Endothelial cell (in vitro differentiated cells): ENCODE data around the gene PLA2G2D. TPM values are rescaled to one million over a fixed set of nuclear protein-coding genes. Genes with fewer than 3 reads are reported as not detected.

ENCODE experiments used
- DNase-seq: peaks from one replicate; pipeline ENCODE4 v3.0.0; 2021; ENCODE audit warnings: low spot score
- H3K27ac Mint-ChIP-seq: one replicate; pipeline ENCODE4 v1.8.0; 2021; ENCODE audit warnings: mixed read lengths, inconsistent platforms; ENCODE audit not compliant: unreplicated experiment
- H3K27me3 Mint-ChIP-seq: one replicate; pipeline ENCODE4 v1.8.0; 2021; ENCODE audit warnings: mild to moderate bottlenecking, moderate library complexity, mixed read lengths, inconsistent platforms; ENCODE audit not compliant: unreplicated experiment
- H3K36me3 Mint-ChIP-seq: one replicate; pipeline ENCODE4 v1.8.0; 2021; ENCODE audit warnings: mild to moderate bottlenecking, low read depth, mixed read lengths, inconsistent platforms; ENCODE audit not compliant: unreplicated experiment
- H3K4me1 Mint-ChIP-seq: one replicate; pipeline ENCODE4 v1.8.0; 2021; ENCODE audit warnings: mild to moderate bottlenecking, mixed read lengths, inconsistent platforms; ENCODE audit not compliant: unreplicated experiment
- H3K4me3 Mint-ChIP-seq: one replicate; pipeline ENCODE4 v1.8.0; 2021; ENCODE audit warnings: mild to moderate bottlenecking, mixed read lengths, inconsistent platforms; ENCODE audit not compliant: unreplicated experiment
- H3K9me3 Mint-ChIP-seq: one replicate; pipeline ENCODE4 v1.8.0; 2021; ENCODE audit warnings: mixed read lengths, inconsistent platforms; ENCODE audit not compliant: unreplicated experiment
- total RNA-seq: library from RNA; stranded (reverse); fragmentation: NEBNext Ultra II Directional; extraction: Animal tissue kit (Norgen Biotek cat#: 25700); gene quantifications from one replicate; pipeline ENCODE4 v1.2.1, GENCODE V29; 2021; ENCODE audit not compliant: unreplicated experiment
- TF ChIP-seq, protein P1 (sequence below): fragments of 200-600 bp; sonication (generic); IDR thresholded peaks from one replicate; pipeline ENCODE4 v1.5.0; 2021; ENCODE audit warnings: antibody characterized with exemption; ENCODE audit not compliant: unreplicated experiment

PLA2G2D gene
- total RNA-seq, 1 donor from 2014 or later: not detected

DNA sequence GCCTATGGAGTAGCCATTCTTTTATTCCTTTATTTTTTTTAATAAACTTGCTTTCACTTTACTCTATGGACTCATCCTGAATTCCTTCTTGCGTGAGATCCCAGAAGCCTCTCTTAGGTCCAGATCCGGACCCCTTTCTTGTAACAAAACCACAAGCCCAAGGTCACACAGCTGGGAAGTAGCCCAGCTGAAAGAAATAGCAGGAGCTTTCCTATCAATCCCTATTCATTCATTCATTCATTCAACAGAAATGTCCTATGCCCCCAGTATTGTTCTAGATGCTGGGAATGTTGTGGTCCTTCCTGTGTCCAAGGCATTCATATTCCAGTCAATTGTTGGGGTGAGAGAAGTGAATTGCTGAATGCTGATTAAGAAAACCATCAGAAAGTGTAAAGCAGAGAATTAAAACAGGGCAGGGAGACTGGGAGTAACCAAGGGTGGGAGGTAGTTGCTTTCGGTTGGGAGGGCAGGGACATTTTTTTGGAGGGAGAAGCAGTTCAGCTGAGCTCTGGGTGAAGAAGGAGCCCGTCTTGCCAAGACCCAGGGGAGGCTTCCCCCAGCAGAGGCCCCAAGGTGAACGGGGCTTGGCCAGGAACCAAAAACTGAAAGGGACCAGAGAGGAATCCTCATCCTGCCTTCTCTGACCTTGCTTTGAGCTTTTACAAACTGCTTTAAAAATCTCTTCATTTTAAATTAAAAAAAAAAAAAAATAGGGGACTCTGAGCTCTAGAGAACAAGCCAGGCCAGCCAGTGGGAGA is 10.8 kb downstream of the PLA2G2D start:
- no peak for DNase-seq
- Mint-ChIP-seq H3K9me3 (no peaks in the 10 kb centered on the region), H3K4me3 (no peak overlapping the region), H3K27me3 (peaks cover 2% of the 10 kb centered on the region), H3K27ac (no peak overlapping the region), H3K4me1 (no peaks in the 10 kb centered on the region), H3K36me3 (no peaks in the 10 kb centered on the region)
- TF ChIP-seq, protein P1, sequence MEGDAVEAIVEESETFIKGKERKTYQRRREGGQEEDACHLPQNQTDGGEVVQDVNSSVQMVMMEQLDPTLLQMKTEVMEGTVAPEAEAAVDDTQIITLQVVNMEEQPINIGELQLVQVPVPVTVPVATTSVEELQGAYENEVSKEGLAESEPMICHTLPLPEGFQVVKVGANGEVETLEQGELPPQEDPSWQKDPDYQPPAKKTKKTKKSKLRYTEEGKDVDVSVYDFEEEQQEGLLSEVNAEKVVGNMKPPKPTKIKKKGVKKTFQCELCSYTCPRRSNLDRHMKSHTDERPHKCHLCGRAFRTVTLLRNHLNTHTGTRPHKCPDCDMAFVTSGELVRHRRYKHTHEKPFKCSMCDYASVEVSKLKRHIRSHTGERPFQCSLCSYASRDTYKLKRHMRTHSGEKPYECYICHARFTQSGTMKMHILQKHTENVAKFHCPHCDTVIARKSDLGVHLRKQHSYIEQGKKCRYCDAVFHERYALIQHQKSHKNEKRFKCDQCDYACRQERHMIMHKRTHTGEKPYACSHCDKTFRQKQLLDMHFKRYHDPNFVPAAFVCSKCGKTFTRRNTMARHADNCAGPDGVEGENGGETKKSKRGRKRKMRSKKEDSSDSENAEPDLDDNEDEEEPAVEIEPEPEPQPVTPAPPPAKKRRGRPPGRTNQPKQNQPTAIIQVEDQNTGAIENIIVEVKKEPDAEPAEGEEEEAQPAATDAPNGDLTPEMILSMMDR: no peak

DNA sequence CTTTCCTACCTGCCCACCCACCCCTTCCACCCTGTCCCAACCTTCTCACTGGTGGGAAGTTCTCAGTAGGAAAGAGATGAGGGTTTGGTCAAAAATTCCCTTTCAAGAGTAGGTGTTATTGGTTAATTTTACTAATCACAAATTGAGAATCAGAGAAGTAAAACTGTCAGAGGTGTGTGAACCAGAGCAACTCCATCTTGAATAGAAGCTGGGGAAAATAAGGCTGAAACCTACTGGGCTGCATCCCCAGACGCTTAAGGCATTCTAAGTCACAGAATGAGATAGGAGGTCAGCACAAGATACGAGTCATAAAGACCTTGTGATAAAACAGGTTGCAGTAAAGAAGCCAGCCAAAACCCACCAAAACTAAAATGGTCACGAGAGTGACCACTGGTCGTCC is 11.5 kb downstream of the PLA2G2D start:
- Mint-ChIP-seq H3K27me3 (peaks cover 2% of the 10 kb centered on the region), H3K36me3 (no peaks in the 10 kb centered on the region), H3K4me1 (no peaks in the 10 kb centered on the region), H3K4me3 (no peak overlapping the region), H3K9me3 (no peaks in the 10 kb centered on the region), H3K27ac (no peak overlapping the region)
- TF ChIP-seq, protein P1: no peak
- no peak for DNase-seq

DNA sequence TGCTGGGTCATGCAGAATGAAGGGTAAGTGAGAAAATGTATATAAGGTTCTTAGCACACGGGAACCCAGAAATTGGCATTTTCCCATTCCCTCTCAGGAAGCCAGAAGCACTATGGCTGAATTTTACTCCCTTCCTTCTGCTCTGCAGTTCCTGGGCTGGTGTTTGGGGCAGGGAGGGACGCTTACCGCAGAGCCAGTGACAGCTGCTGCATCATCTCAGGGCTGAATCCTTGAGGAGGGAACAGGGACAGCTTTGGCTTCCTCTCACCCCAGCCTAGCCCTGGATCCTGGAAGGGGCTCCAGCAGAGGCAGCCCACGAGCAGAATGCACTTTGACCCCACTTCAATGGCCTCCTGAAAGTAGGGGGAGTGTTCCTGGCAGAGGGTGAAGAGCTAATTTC is 12.0 kb downstream of the PLA2G2D start:
- Mint-ChIP-seq H3K27me3 (peaks cover 2% of the 10 kb centered on the region), H3K4me1 (no peaks in the 10 kb centered on the region), H3K27ac (no peak overlapping the region), H3K4me3 (no peak overlapping the region), H3K9me3 (no peaks in the 10 kb centered on the region), H3K36me3 (no peaks in the 10 kb centered on the region)
- TF ChIP-seq, protein P1: no peak
- DNase-seq: no peak

DNA sequence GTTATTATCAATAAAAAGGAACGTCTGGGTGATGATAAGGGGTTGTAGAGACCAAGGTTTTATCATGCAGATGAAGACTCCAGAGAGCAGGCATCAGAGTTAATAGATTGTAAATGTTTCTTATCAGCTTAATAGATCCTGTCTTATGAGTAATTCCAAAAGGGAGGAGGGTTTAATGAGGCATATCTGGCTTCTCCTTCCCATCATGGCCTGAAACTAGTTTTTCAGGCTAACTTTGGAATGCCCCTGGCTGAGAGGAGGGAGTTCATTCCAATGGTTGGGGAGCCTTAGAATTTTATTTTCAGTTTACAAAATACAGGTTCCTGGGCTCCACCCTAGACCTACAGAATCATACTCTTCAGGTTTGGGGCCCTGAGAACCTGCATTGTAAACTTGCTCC is 13.5 kb downstream of the PLA2G2D start:
- TF ChIP-seq, protein P1: no peak
- no peaks in the 10 kb centered on the region for H3K36me3 Mint-ChIP-seq
- no peak overlapping the region for H3K27ac Mint-ChIP-seq
- no peak overlapping the region for H3K4me3 Mint-ChIP-seq
- H3K9me3 Mint-ChIP-seq: no peaks in the 10 kb centered on the region
- H3K27me3 Mint-ChIP-seq: peaks cover 2% of the 10 kb centered on the region
- DNase-seq: no peak
- H3K4me1 Mint-ChIP-seq: peaks cover 2% of the 10 kb centered on the region

DNA sequence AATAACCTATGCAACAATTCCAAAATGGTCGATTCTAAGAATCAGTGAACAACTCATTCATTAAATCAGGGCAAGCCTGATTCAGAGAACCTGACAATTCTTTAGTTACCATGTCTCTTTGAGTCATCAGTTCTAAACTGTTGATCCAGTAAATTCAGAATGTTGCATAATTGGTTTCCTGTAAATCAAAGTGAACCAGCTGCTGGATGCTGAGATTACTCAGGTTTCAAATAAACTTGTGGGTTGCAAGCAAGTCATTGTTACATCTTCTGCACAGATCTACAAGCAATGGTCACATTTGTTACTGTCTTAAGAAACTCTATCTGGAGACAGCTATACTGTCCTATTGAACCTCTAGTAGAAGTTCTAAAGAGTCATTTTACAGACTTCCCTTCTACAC is 16.5 kb downstream of the PLA2G2D start:
- H3K4me3 Mint-ChIP-seq: no peak overlapping the region
- no peak for DNase-seq
- no peaks in the 10 kb centered on the region for H3K27me3 Mint-ChIP-seq
- no peak overlapping the region for H3K27ac Mint-ChIP-seq
- TF ChIP-seq, protein P1: no peak
- H3K4me1 Mint-ChIP-seq: peaks cover 3% of the 10 kb centered on the region
- H3K9me3 Mint-ChIP-seq: peaks cover 4% of the 10 kb centered on the region
- no peaks in the 10 kb centered on the region for H3K36me3 Mint-ChIP-seq
